Activated naive CD4-positive, alpha-beta T cell treated with Interleukin-2 at 50 U/mL for 16 hours (primary cell): ENCODE measurements around the gene TENM3.
"Not testable (repeated sequence)": the region's sequence is repeated elsewhere in the genome, so short reads cannot be mapped to it uniquely, and the experiment has no call there.

Experiments used
- DNase-seq: peaks from one replicate; pipeline ENCODE4 v3.0.0-alpha.2; 2020

Gene TENM3

GRCh38 chr4:182243204-182243603 is at the start of gene TENM3:
TSS of gene TENM3 (plus strand) at chr4:182243402. CDS start at chr4:182324021, 80,619 bp downstream.
- DNase-seq, result not testable (repeated sequence)

GRCh38 chr4:182194091-182194824 is 48.9 kb upstream of the TENM3 start:
- DNase-seq, result no peak

- no peak for DNase-seq
These were observed 45.6 kb upstream of the TENM3 start for GRCh38 chr4:182197611-182198010.

GRCh38 chr4:182201871-182202270 is 41.3 kb upstream of the TENM3 start:
- DNase-seq, result no peak

GRCh38 chr4:182202650-182203049 is 40.6 kb upstream of the TENM3 start:
- DNase-seq, result no peak

DNA sequence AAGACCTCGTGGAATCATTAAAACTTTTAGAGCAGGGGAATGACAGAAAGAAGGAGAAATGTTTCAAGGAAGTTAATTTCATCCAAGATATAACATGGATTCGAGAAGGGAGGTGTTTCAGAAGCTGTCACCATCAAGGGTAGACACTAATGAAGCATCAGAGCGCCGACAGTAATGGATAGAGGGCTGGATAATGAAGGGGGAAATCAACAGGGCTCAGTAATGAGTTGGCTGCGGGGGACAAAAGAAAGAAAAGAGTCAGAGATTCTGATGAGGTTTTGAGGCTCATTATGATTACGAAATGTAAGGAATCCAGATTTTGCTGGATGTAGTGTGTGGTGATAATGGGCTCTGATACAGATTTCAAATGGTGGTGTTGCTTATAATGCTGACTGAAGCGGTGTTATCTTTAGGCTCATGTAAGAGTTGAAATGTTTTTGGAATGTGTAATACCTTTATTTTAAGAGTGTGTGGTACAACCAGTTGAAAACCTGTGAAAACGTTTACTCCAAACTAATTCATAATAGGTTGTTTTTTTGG is 39.3 kb upstream of the TENM3 start:
- no peak for DNase-seq

- no peak for DNase-seq
These were observed 37.9 kb upstream of the TENM3 start for GRCh38 chr4:182205306-182205705.

DNA sequence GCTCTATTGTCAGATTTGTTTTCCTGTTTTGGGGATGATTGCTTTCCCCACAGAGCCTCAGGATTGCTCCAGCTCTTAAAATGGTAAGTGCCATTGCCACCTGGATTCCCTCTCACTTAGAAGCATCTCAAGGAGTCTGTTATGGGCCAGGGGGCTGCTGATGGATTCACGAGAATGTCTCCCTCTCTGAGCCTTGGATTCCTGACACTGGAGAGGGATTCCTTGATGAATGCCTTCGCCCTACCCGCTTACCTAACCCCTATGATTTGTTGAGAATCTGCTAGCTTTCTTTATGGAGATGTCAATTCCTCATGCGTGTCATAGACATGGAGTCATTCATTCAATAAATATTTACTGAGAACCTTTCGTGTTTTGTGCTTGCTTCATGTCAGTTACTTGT is 36.9 kb upstream of the TENM3 start:
- DNase-seq, result no peak

GRCh38 chr4:182206916-182207315 is 36.3 kb upstream of the TENM3 start:
- no peak for DNase-seq

GRCh38 chr4:182207830-182208396 is 35.3 kb upstream of the TENM3 start:
- DNase-seq, result no peak

- no peak for DNase-seq
These were observed 34.6 kb upstream of the TENM3 start for GRCh38 chr4:182208526-182209050.

- no peak for DNase-seq
These were observed 30.9 kb upstream of the TENM3 start for GRCh38 chr4:182212211-182212761.

- DNase-seq, result no peak
These were observed 30.2 kb upstream of the TENM3 start for GRCh38 chr4:182213004-182213403.

- no peak for DNase-seq
These were observed 28.1 kb upstream of the TENM3 start for GRCh38 chr4:182215148-182215547.

DNA sequence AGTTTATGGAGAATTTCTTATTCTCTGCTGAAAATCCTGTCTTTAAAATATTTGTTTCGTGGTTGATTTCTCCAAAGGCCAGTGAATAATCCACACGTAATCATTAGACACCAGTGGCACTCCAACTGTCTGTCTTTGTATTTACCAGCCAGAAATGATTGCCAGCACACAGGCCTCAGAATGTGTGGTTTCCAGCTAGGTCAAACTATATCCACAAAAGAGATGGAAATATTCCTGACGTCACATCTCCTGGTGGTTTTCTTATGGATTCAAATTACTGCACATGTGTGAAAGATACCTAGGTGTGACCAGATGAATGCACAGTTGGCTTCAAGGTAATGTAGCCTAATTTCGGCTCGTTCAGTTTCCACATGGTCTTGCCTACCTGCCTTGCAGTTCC is 27.2 kb upstream of the TENM3 start:
- no peak for DNase-seq

DNA sequence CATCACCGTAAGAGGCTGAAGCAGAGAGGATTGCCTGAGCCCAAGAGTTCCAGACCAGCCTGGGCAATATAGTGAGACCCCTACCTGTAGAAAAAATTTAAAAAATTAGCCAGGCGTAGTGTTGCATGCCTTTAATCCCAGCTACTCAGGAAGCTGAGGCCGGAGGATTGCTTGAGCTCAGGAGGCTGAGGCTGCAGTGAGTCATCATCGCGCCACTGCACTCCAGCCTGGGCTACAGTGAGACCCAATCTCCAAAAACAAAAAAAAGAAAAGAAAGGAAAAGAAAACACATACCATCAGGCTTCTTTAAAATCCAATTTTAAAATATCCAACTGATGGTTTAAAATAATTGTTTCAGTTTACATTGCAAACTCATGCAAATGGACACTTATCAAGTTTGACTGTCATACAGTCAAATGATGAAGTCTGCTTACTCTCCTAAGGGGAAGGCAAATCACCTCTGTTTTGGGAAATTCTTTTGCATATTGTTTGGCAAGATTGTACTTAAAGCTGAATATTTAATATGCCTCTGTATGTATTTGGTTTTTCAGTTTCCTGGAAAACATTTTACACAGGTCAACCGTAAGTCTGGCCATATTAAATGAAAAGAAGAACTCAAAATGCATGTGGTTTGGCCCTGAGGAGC is 23.7 kb upstream of the TENM3 start:
- no peak for DNase-seq

GRCh38 chr4:182221987-182222386 is 21.2 kb upstream of the TENM3 start:
- DNase-seq, result no peak

DNA sequence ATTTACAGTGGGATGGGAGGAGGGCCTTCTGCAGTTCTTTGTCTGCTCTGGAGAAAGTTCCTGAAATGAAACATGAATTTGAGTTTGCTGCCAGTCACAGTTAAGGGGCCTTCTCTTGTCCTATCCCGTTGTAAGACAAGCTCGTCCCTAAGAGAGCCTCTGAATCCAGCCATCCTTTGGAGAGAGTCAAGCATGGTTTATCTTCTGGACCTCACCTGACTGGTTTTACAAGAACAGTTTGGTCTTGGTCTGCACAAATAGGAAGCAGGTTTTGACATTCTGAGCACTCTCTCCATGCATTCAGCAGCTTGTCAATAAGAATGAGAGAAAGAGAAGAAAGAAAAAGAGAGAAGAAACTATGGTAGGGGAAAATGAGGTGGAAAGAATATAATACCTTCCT is 20.4 kb upstream of the TENM3 start:
- no peak for DNase-seq

GRCh38 chr4:182223708-182224107 is 19.5 kb upstream of the TENM3 start:
- DNase-seq, result no peak

- no peak for DNase-seq
These were observed 18.9 kb upstream of the TENM3 start for GRCh38 chr4:182224192-182224850.

DNA sequence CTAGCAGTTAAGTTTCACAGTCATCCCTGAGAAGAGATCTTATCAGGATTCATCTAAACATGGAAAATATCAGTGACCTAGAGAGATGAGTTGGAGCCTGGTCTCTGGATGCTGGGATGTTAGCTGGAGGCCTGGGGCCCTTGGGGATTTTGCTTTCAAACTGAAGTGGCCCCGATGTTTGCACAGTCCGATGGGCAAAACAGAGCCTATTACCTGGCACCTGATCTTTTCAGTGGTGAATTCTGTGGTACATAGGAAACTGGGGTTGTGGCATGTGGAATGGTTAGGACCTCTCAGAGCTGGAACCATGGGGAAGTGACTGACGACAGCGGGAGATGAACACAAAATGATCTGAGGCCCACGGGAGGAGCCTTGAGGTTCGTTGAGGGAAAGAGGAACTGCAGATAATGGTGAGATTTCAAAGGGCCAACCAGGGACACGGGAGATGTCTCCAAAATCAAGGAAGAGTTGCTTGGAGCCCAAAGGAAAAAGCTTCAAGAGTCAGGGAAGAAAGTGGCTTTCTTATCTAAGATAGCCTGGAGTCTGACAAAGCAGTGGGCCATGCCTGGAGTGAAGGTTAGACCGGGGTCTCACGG is 17.8 kb upstream of the TENM3 start:
- no peak for DNase-seq

GRCh38 chr4:182227611-182228010 is 15.6 kb upstream of the TENM3 start:
- no peak for DNase-seq
